Measurements from ENCODE around the gene MAP9. TPM values are rescaled to one million over a fixed set of nuclear protein-coding genes. Genes with fewer than 3 reads are reported as not detected.

Gene MAP9
- polyA plus RNA-seq, 1 of the 3 experiments (the other 2 are of a cell fraction): 4.1 TPM

- TF ChIP-seq ELF1 (IDR thresholded peaks at IDR 0.05): no peak
- TF ChIP-seq JUND (IDR thresholded peaks at IDR 0.05): no peak
- no peak for TF ChIP-seq EZH2phosphoT487 (IDR thresholded peaks at IDR 0.05; ENCODE audit: borderline replicate concordance, low read depth)
- TF ChIP-seq CTCF (IDR thresholded peaks at IDR 0.05): no peak
- no peak for TF ChIP-seq PBX3 (IDR thresholded peaks at IDR 0.05)
- no peak for TF ChIP-seq RAD21 (IDR thresholded peaks at IDR 0.05; ENCODE audit: low read length)
- TF ChIP-seq FOSL2 (IDR thresholded peaks at IDR 0.05; ENCODE audit: borderline replicate concordance, low read depth): no peak
- TF ChIP-seq MXI1 (IDR thresholded peaks at IDR 0.05; ENCODE audit: low read depth, low read length): no peak
- no peak for TF ChIP-seq MAX (IDR thresholded peaks at IDR 0.05; ENCODE audit: low read depth)
- no peak for TF ChIP-seq USF2 (IDR thresholded peaks at IDR 0.05; ENCODE audit: borderline replicate concordance, low read depth, low read length)
- no peak for TF ChIP-seq FOXJ3 (CRISPR knock-in tag; IDR thresholded peaks at IDR 0.05)
- TF ChIP-seq TAF1 (IDR thresholded peaks at IDR 0.05; ENCODE audit: borderline replicate concordance, low read depth, low read length): no peak
- H3K27ac ChIP-seq (ENCODE audit: low read depth in 2 of 2, low read length in 1 of 2): no peak overlapping the region
- no peaks in the 10 kb centered on the region for H3K9me3 ChIP-seq
- no peaks in the 10 kb centered on the region for H3K79me2 ChIP-seq (ENCODE audit: insufficient read depth)
- no peak for DNase-seq
- H3K27me3 ChIP-seq (ENCODE audit: insufficient read depth): no peaks in the 10 kb centered on the region
- H3K9ac ChIP-seq: no peak overlapping the region
- H3K4me1 ChIP-seq (ENCODE audit: control insufficient read depth in 1 of 2, insufficient read depth in 2 of 2, low read depth in 1 of 2, low read length in 1 of 2): no peaks in the 10 kb centered on the region
- no peaks in the 10 kb centered on the region for H3F3A ChIP-seq (replicated peaks; ENCODE audit: insufficient read depth)
- CTCF ChIA-PET: interaction anchor here (0.9 to 2.6 kb wide), 5 partner anchors 10 to 594 kb away, joined by 3 to 10 read pairs (median 5); partner anchors contain the start of gene CTSO
- H3K9me2 ChIP-seq: no peaks in the 10 kb centered on the region
- WGBS (ENCODE audit: low lambda C conversion rate): 48% methylated on average over 2 of the region's 2 CpGs
- H3K4me3 ChIP-seq (ENCODE audit: low read depth in 2 of 2, low read length in 1 of 2): no peak overlapping the region
- H2AFZ ChIP-seq (ENCODE audit: low read depth): no peak overlapping the region
- POLR2A ChIA-PET: no interaction called here
- no peaks in the 10 kb centered on the region for H4K20me1 ChIP-seq (ENCODE audit: insufficient read depth)
- H3K36me3 ChIP-seq (replicated peaks in 1 of 2; ENCODE audit: control insufficient read depth in 1 of 2, insufficient read depth in 2 of 2, low read length in 1 of 2): no peaks in the 10 kb centered on the region
- no peak overlapping the region for H3K4me2 ChIP-seq
These were observed 24.1 kb upstream of the MAP9 start for GRCh38 chr4:155400893-155401292.

- Histone ChIP-seq H3K4me3 (ENCODE audit: low read depth in 2 of 2, low read length in 1 of 2) (no peak overlapping the region), H3K9me3 (no peaks in the 10 kb centered on the region), H4K20me1 (ENCODE audit: insufficient read depth) (no peaks in the 10 kb centered on the region), H3K9ac (no peak overlapping the region), H3K79me2 (ENCODE audit: insufficient read depth) (no peaks in the 10 kb centered on the region), H3K27me3 (ENCODE audit: insufficient read depth) (no peaks in the 10 kb centered on the region), H3K4me1 (ENCODE audit: control insufficient read depth in 1 of 2, insufficient read depth in 2 of 2, low read depth in 1 of 2, low read length in 1 of 2) (no peaks in the 10 kb centered on the region), H3K9me2 (no peaks in the 10 kb centered on the region), H3K36me3 (replicated peaks in 1 of 2; ENCODE audit: control insufficient read depth in 1 of 2, insufficient read depth in 2 of 2, low read length in 1 of 2) (no peaks in the 10 kb centered on the region), H3K4me2 (no peak overlapping the region), H3K27ac (ENCODE audit: low read depth in 2 of 2, low read length in 1 of 2) (no peak overlapping the region), H2AFZ (ENCODE audit: low read depth) (no peak overlapping the region), H3F3A (replicated peaks; ENCODE audit: insufficient read depth) (no peaks in the 10 kb centered on the region)
- ChIA-PET CTCF (interaction anchor here (0.9 to 2.6 kb wide), 5 partner anchors 9 to 593 kb away, joined by 3 to 10 read pairs (median 5); partner anchors contain the start of gene CTSO), POLR2A (no interaction called here)
- 43% methylated on average over 7 of the region's 7 CpGs for WGBS (ENCODE audit: low lambda C conversion rate)
- DNase-seq: no peak
- TF ChIP-seq NRF1 (IDR thresholded peaks at IDR 0.05; ENCODE audit: low read depth, low read length) (no peak), NFIC (IDR thresholded peaks at IDR 0.05; ENCODE audit: borderline replicate concordance) (no peak), ZBTB33 (IDR thresholded peaks at IDR 0.05; ENCODE audit: borderline replicate concordance, low read depth) (no peak), REST (IDR thresholded peaks at IDR 0.05; ENCODE audit: low read depth, low read length) (no peak), RFX5 (IDR thresholded peaks at IDR 0.05; ENCODE audit: low read length) (no peak), TCF12 (IDR thresholded peaks at IDR 0.05) (no peak)
These were observed 23.4 kb upstream of the MAP9 start for GRCh38 chr4:155399974-155400697.
